Caco-2 (cell line): Measurements from ENCODE around the gene CHST7. TPM values are rescaled to one million over a fixed set of nuclear protein-coding genes. Genes with fewer than 3 reads are reported as not detected.

Experiments used
- BruUV-seq: library from RNA; stranded (reverse); fragments of 400-500 nt; replicated peaks from 2 replicates; lab custom pipeline; 2021; lab: Mats Ljungman, UMichigan
- CTCF ChIA-PET: fragments of 300-600 bp; sonication (Branson Sonifier 250); formaldehyde crosslinking; loops from one replicate; lab custom pipeline; 2022; ENCODE audit warnings: antibody characterized with exemption; lab: Charles Lee
- POLR2A ChIA-PET: fragments of 300-600 bp; sonication (Branson Sonifier 250); formaldehyde crosslinking; loops from one replicate; lab custom pipeline; 2022; ENCODE audit warnings: antibody characterized with exemption; lab: Charles Lee
- DNase-seq, 2 experiments: peaks; one replicate each; pipeline versions ENCODE4 v3.0.0 to v3.0.0-alpha.2; 2020 to 2022
- H3K27me3 ChIP-seq: replicated peaks from 2 replicates; pipeline ENCODE4 v1.6.0; 2011; ENCODE audit warnings: low read length; ENCODE audit not compliant: control insufficient read depth, insufficient read depth
- H3K36me3 ChIP-seq: 2 replicates; pipeline ENCODE4 v1.5.1; 2011; ENCODE audit warnings: low read length; ENCODE audit not compliant: control insufficient read depth, insufficient read depth
- H3K4me1 ChIP-seq: fragments of 250-450 bp; sonication (Bioruptor Pico); 2 replicates; pipeline ENCODE4 v1.5.1; 2020; ENCODE audit warnings: mild to moderate bottlenecking
- H3K4me3 ChIP-seq: 2 replicates; pipeline ENCODE4 v1.5.1; 2011; ENCODE audit warnings: low read depth, mild to moderate bottlenecking, control low read depth, low read length
- H3K9me3 ChIP-seq: fragments of 250-450 bp; sonication (Bioruptor Pico); 2 replicates; pipeline ENCODE4 v1.5.1; 2020; ENCODE audit warnings: mild to moderate bottlenecking, moderate library complexity
- H3K27ac Mint-ChIP-seq: one replicate; pipeline ENCODE4 v1.8.0; 2022; ENCODE audit warnings: mixed read lengths; ENCODE audit not compliant: unreplicated experiment
- H3K27me3 Mint-ChIP-seq: one replicate; pipeline ENCODE4 v1.8.0; 2022; ENCODE audit warnings: mixed read lengths; ENCODE audit not compliant: insufficient read depth, unreplicated experiment
- H3K36me3 Mint-ChIP-seq: one replicate; pipeline ENCODE4 v1.8.0; 2022; ENCODE audit warnings: mild to moderate bottlenecking, mixed read lengths; ENCODE audit not compliant: insufficient read depth, unreplicated experiment
- H3K4me1 Mint-ChIP-seq: one replicate; pipeline ENCODE4 v1.8.0; 2022; ENCODE audit warnings: low read depth, mixed read lengths; ENCODE audit not compliant: unreplicated experiment
- H3K4me3 Mint-ChIP-seq: one replicate; pipeline ENCODE4 v1.8.0; 2022; ENCODE audit warnings: mild to moderate bottlenecking, moderate library complexity, mixed read lengths; ENCODE audit not compliant: unreplicated experiment
- H3K9me3 Mint-ChIP-seq: one replicate; pipeline ENCODE4 v1.8.0; 2022; ENCODE audit warnings: mixed read lengths; ENCODE audit not compliant: unreplicated experiment
- intact Hi-C: fragments of 100-400 bp; cut with micrococcal nuclease; formaldehyde crosslinking; loops from one replicate; pipeline ENCODE4 v1.10.0; 2022; ENCODE audit not compliant: unreplicated experiment
- total RNA-seq: library from RNA; stranded (reverse); gene quantifications from 2 replicates; pipeline ENCODE4 v1.2.3, GENCODE V29; 2022
- TF ChIP-seq, protein P1 (sequence below), 2 experiments: fragments of 200-600 bp in 1 of 2; IDR thresholded peaks; 1 replicate in 1 of 2; 2 replicates in 1 of 2; pipeline versions ENCODE4 v1.5.1 to v1.8.0; 2011 to 2022; ENCODE audit warnings: antibody characterized with exemption in 1 of 2, control low read depth in 1 of 2, inconsistent platforms in 1 of 2, low read depth in 1 of 2, low read length in 1 of 2, mild to moderate bottlenecking in 1 of 2, moderate library complexity in 1 of 2; ENCODE audit not compliant: insufficient read depth in 1 of 2, severe bottlenecking in 1 of 2, unreplicated experiment in 1 of 2

Gene CHST7
- total RNA-seq, 1 experiment from 2014 or later: 2.4 TPM

DNA sequence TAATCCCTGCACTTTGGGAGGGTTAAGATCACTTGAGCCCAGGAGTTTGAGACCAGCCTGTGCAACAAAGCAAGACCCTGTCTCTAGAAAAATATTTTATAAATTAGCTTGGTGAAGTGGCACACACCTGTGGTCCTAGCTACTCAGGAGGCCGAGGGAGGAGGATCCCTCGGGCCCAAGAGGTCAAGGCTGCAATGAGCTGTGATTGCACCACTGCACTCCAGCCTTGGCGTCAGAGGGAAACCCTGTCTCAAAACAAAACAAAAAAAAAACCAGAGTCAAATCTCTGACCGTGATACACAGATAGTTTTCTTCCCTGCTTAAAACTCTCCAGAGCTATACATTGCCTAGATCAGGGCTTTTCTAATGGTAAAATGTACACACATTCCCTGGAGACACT is 53.5 kb downstream of the CHST7 start:
- BruUV-seq: no TSS peak
- no peaks in the 10 kb centered on the region for H3K36me3 ChIP-seq
- no peak for DNase-seq
- ChIA-PET POLR2A (no interaction called here), CTCF (no interaction called here)
- Mint-ChIP-seq H3K9me3 (no peaks in the 10 kb centered on the region), H3K4me3 (no peak overlapping the region), H3K4me1 (no peaks in the 10 kb centered on the region), H3K36me3 (peaks cover 7% of the 10 kb centered on the region), H3K27ac (no peak overlapping the region), H3K27me3 (no peaks in the 10 kb centered on the region)
- intact Hi-C loops: no loop called here
- H3K4me1 ChIP-seq: no peaks in the 10 kb centered on the region
- H3K27me3 ChIP-seq: no peaks in the 10 kb centered on the region
- no peak overlapping the region for H3K4me3 ChIP-seq
- TF ChIP-seq, protein P1, sequence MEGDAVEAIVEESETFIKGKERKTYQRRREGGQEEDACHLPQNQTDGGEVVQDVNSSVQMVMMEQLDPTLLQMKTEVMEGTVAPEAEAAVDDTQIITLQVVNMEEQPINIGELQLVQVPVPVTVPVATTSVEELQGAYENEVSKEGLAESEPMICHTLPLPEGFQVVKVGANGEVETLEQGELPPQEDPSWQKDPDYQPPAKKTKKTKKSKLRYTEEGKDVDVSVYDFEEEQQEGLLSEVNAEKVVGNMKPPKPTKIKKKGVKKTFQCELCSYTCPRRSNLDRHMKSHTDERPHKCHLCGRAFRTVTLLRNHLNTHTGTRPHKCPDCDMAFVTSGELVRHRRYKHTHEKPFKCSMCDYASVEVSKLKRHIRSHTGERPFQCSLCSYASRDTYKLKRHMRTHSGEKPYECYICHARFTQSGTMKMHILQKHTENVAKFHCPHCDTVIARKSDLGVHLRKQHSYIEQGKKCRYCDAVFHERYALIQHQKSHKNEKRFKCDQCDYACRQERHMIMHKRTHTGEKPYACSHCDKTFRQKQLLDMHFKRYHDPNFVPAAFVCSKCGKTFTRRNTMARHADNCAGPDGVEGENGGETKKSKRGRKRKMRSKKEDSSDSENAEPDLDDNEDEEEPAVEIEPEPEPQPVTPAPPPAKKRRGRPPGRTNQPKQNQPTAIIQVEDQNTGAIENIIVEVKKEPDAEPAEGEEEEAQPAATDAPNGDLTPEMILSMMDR (IDR thresholded peaks at IDR 0.05; ENCODE audit: insufficient read depth in 1 of 2, low read depth in 1 of 2, low read length in 1 of 2, severe bottlenecking in 1 of 2, unreplicated experiment in 1 of 2): no peak
- no peaks in the 10 kb centered on the region for H3K9me3 ChIP-seq

DNA sequence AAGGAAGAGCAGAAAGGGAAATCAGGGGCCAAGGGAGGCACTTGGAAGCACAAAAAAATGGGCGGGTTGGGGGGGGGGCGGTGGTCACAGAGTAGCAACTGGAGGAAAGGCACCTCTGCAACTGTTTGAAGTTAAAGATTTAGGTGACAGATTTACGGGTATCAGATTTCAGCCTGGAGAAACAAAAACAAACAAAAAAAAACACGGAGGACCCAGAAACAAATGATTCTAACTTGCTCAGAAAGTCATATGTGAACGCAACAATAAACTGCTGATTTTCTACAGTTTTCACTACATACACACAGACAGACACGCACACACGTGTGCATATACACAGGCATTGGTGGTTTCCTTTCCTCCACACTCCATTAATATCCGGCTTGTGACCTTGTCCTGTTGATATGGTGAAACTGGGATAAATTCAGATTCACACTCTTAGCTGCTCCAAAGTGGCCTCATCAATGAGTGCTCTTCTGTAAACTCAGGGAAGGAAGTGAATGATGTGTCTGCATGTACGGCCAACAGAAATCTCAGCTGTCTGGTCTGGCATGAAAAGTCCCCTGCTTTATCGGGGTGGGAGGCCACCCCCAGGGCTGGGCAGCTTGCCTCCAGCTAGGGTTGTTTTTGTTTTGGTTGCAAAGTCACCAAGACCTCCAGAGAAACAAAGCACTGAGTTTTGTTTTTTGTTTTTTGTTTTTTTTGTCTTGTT is 54.3 kb downstream of the CHST7 start:
- H3K4me3 Mint-ChIP-seq: no peak overlapping the region
- H3K4me1 ChIP-seq: no peaks in the 10 kb centered on the region
- H3K4me1 Mint-ChIP-seq: no peaks in the 10 kb centered on the region
- no peak overlapping the region for H3K4me3 ChIP-seq
- ChIA-PET CTCF (no interaction called here), POLR2A (no interaction called here)
- intact Hi-C loops: no loop called here
- H3K9me3 Mint-ChIP-seq: no peaks in the 10 kb centered on the region
- no peaks in the 10 kb centered on the region for H3K27me3 ChIP-seq
- BruUV-seq: no TSS peak
- no peak for DNase-seq
- no peaks in the 10 kb centered on the region for H3K27me3 Mint-ChIP-seq
- H3K36me3 ChIP-seq: no peaks in the 10 kb centered on the region
- no peaks in the 10 kb centered on the region for H3K9me3 ChIP-seq
- H3K36me3 Mint-ChIP-seq: peaks cover 7% of the 10 kb centered on the region
- TF ChIP-seq, protein P1 (IDR thresholded peaks at IDR 0.05; ENCODE audit: insufficient read depth in 1 of 2, low read depth in 1 of 2, low read length in 1 of 2, severe bottlenecking in 1 of 2, unreplicated experiment in 1 of 2): no peak
- no peak overlapping the region for H3K27ac Mint-ChIP-seq

DNA sequence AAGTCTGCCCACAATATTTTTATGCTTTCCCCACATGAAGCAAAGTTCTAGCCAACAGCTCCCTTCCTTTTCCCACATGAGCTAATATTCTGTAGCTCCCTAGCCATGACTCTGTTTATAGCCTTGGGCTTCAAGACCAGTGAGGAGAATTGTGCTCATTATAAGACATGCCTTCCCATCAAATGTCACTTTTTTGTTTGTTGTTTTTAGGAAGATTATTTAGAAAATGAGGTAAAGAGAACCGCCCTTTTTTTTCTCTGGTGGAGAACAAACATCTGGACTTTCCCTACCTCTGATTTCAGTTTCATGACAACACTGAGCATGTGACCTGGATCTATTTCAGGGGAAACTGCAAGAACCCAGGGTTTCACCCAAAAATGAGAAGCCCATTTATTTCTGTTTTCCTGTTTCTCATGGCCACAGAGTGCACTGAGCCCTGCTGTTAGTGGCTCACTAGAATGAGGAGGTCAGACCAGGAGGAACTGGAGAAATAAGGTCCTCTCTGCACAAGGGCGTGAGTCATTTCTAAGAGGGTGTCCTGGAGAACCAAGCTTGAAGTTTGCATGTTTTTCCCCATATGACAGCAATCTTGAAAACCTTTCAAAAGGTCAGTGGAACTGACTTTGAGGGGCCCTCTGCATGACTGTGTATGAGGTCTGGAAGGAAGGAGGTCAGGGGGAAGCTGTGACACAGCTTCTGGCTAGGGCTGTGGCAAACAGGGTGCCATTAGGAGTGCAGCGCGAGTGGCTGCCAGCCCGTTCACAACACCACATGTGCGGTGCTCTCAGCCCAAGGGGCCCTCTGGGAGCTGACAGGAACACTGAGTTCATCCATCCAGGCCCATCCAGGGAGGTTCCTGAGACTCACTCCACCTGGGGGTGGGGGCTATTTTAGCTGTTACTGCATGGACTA is 55.2 kb downstream of the CHST7 start:
- no peak overlapping the region for H3K27ac Mint-ChIP-seq
- intact Hi-C loops: no loop called here
- no peaks in the 10 kb centered on the region for H3K36me3 ChIP-seq
- ChIA-PET POLR2A (no interaction called here), CTCF (no interaction called here)
- no peak for DNase-seq
- no peaks in the 10 kb centered on the region for H3K9me3 ChIP-seq
- no peaks in the 10 kb centered on the region for H3K27me3 ChIP-seq
- H3K4me3 Mint-ChIP-seq: no peak overlapping the region
- H3K4me1 ChIP-seq: no peaks in the 10 kb centered on the region
- no peaks in the 10 kb centered on the region for H3K27me3 Mint-ChIP-seq
- no TSS peak for BruUV-seq
- H3K4me3 ChIP-seq: no peak overlapping the region
- no peaks in the 10 kb centered on the region for H3K9me3 Mint-ChIP-seq
- TF ChIP-seq, protein P1 (IDR thresholded peaks at IDR 0.05; ENCODE audit: insufficient read depth in 1 of 2, low read depth in 1 of 2, low read length in 1 of 2, severe bottlenecking in 1 of 2, unreplicated experiment in 1 of 2): no peak
- peaks cover 12% of the 10 kb centered on the region for H3K36me3 Mint-ChIP-seq
- H3K4me1 Mint-ChIP-seq: no peaks in the 10 kb centered on the region
